ENCODE results near the gene ADAP1. TPM values are rescaled to one million over a fixed set of nuclear protein-coding genes. Genes with fewer than 3 reads are reported as not detected.

ADAP1 gene
- total and polyA plus RNA-seq, 2 of the 13 experiments (the other 11 are each of a cell fraction or from before 2014, with no cell fraction given): 10.5 to 24.6 TPM

DNA sequence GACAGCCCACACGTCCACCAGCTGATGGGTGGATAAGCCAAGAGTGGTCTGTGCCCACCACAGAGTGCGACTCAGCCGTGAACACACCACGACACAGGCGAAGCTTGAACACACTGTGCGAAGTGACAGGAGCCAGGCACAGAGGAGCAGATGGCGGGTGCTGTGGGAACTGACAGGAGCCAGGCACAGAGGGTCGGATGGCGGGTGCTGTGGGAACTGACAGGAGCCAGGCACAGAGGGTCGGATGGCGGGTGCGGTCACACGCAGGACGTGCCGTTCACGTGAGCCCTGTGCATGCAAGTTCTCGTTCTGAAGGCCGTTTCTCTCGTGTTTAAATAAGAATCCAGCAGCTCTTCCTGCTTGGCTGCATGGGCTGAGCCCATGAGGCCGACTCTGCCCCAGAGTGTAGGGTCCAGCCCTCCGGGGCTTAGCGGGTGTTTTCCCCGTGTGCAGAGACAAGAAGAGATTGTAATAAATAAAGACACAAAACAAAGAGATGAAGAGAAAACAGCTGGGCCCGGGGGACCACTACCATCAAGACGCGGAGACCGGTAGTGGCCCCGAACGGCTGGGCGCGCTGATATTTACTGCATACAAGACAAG lies 5.9 kb upstream of the ADAP1 start (continued):
- TF ChIP-seq NR2F6 (IDR thresholded peaks at IDR 0.05): no peak
- 0 out of 2 replicates have a peak, but pooled peaks have one; percentile 28 for TF ChIP-seq NR2F6 (CRISPR knock-in tag; IDR thresholded peaks at IDR 0.05)
- TF ChIP-seq TOPORS (CRISPR knock-in tag; IDR thresholded peaks at IDR 0.05): peak; percentile 45; the same call in 1 of the 2 replicates
- TF ChIP-seq, protein P1, sequence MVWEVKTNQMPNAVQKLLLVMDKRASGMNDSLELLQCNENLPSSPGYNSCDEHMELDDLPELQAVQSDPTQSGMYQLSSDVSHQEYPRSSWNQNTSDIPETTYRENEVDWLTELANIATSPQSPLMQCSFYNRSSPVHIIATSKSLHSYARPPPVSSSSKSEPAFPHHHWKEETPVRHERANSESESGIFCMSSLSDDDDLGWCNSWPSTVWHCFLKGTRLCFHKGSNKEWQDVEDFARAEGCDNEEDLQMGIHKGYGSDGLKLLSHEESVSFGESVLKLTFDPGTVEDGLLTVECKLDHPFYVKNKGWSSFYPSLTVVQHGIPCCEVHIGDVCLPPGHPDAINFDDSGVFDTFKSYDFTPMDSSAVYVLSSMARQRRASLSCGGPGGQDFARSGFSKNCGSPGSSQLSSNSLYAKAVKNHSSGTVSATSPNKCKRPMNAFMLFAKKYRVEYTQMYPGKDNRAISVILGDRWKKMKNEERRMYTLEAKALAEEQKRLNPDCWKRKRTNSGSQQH (CRISPR knock-in tag; IDR thresholded peaks at IDR 0.05; ENCODE audit: low read depth): 0 out of 2 replicates have a peak, but pooled peaks have one; percentile 48
- TF ChIP-seq FOSL1 (CRISPR knock-in tag; IDR thresholded peaks at IDR 0.05; ENCODE audit: borderline replicate concordance): no peak
- peak; percentile 36; the same call in 1 of the 2 replicates for TF ChIP-seq YEATS4 (CRISPR knock-in tag; IDR thresholded peaks at IDR 0.05; ENCODE audit: borderline replicate concordance)
- TF ChIP-seq, protein P2, sequence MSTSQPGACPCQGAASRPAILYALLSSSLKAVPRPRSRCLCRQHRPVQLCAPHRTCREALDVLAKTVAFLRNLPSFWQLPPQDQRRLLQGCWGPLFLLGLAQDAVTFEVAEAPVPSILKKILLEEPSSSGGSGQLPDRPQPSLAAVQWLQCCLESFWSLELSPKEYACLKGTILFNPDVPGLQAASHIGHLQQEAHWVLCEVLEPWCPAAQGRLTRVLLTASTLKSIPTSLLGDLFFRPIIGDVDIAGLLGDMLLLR (CRISPR knock-in tag; IDR thresholded peaks at IDR 0.05): no peak
- peak; percentile 55; the same call in 1 of the 2 replicates for TF ChIP-seq TBX3 (IDR thresholded peaks at IDR 0.05; ENCODE audit: borderline replicate concordance)
- no peak for TF ChIP-seq TSC22D2 (CRISPR knock-in tag; IDR thresholded peaks at IDR 0.05; ENCODE audit: borderline replicate concordance)
- no peak for TF ChIP-seq BCL6 (CRISPR knock-in tag; IDR thresholded peaks at IDR 0.05)
- peak; percentile 70 for TF ChIP-seq ERF (CRISPR knock-in tag; IDR thresholded peaks at IDR 0.05)
- TF ChIP-seq GTF3A (CRISPR knock-in tag; conservative IDR thresholded peaks at IDR 0.05): no peak
- TF ChIP-seq ZNF20 (CRISPR knock-in tag; IDR thresholded peaks at IDR 0.05): no peak
- no peak for TF ChIP-seq MED13 (CRISPR knock-in tag; IDR thresholded peaks at IDR 0.05)
- TF ChIP-seq, protein P3, sequence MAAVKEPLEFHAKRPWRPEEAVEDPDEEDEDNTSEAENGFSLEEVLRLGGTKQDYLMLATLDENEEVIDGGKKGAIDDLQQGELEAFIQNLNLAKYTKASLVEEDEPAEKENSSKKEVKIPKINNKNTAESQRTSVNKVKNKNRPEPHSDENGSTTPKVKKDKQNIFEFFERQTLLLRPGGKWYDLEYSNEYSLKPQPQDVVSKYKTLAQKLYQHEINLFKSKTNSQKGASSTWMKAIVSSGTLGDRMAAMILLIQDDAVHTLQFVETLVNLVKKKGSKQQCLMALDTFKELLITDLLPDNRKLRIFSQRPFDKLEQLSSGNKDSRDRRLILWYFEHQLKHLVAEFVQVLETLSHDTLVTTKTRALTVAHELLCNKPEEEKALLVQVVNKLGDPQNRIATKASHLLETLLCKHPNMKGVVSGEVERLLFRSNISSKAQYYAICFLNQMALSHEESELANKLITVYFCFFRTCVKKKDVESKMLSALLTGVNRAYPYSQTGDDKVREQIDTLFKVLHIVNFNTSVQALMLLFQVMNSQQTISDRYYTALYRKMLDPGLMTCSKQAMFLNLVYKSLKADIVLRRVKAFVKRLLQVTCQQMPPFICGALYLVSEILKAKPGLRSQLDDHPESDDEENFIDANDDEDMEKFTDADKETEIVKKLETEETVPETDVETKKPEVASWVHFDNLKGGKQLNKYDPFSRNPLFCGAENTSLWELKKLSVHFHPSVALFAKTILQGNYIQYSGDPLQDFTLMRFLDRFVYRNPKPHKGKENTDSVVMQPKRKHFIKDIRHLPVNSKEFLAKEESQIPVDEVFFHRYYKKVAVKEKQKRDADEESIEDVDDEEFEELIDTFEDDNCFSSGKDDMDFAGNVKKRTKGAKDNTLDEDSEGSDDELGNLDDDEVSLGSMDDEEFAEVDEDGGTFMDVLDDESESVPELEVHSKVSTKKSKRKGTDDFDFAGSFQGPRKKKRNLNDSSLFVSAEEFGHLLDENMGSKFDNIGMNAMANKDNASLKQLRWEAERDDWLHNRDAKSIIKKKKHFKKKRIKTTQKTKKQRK (IDR thresholded peaks at IDR 0.05; ENCODE audit: low read length): no peak
- TF ChIP-seq PHF8 (CRISPR knock-in tag; IDR thresholded peaks at IDR 0.05): no peak
- TF ChIP-seq, protein P4, sequence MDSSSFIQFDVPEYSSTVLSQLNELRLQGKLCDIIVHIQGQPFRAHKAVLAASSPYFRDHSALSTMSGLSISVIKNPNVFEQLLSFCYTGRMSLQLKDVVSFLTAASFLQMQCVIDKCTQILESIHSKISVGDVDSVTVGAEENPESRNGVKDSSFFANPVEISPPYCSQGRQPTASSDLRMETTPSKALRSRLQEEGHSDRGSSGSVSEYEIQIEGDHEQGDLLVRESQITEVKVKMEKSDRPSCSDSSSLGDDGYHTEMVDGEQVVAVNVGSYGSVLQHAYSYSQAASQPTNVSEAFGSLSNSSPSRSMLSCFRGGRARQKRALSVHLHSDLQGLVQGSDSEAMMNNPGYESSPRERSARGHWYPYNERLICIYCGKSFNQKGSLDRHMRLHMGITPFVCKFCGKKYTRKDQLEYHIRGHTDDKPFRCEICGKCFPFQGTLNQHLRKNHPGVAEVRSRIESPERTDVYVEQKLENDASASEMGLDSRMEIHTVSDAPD (CRISPR knock-in tag; IDR thresholded peaks at IDR 0.05): no peak
- TF ChIP-seq RFX5 (IDR thresholded peaks at IDR 0.05; ENCODE audit: low read depth, low read length): no peak
- TF ChIP-seq, protein P5, sequence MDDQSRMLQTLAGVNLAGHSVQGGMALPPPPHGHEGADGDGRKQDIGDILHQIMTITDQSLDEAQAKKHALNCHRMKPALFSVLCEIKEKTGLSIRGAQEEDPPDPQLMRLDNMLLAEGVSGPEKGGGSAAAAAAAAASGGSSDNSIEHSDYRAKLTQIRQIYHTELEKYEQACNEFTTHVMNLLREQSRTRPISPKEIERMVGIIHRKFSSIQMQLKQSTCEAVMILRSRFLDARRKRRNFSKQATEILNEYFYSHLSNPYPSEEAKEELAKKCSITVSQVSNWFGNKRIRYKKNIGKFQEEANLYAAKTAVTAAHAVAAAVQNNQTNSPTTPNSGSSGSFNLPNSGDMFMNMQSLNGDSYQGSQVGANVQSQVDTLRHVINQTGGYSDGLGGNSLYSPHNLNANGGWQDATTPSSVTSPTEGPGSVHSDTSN (CRISPR knock-in tag; IDR thresholded peaks at IDR 0.05; ENCODE audit: borderline replicate concordance): no peak
- TF ChIP-seq EP300 (IDR thresholded peaks at IDR 0.05; ENCODE audit: low read depth in 2 of 2, low read length in 2 of 2): peak in 1 of 2 experiments; percentile 55; a peak in 1 of 4 replicates
- TF ChIP-seq EP300 (CRISPR knock-in tag; IDR thresholded peaks at IDR 0.05; ENCODE audit: borderline replicate concordance): no peak
- TF ChIP-seq CBFB (CRISPR knock-in tag; IDR thresholded peaks at IDR 0.05): no peak
- no peak for TF ChIP-seq NONO (IDR thresholded peaks at IDR 0.05)
- peak; percentile 67 for TF ChIP-seq NONO (CRISPR knock-in tag; conservative IDR thresholded peaks at IDR 0.05)
- no peak for TF ChIP-seq SIX4 (CRISPR knock-in tag; IDR thresholded peaks at IDR 0.05)
